HEK293T (cell line): ENCODE measurements around the gene AANAT.

Experiments
- CTCF ChIA-PET: fragments of 350-600 bp; formaldehyde crosslinking; extraction: SDS; loops from one replicate; lab custom pipeline; 2021; ENCODE audit warnings: antibody characterized with exemption, inconsistent platforms; lab: Yijun Ruan, JAX
- POLR2A ChIA-PET: fragments of 350-600 bp; formaldehyde crosslinking; extraction: SDS; loops from one replicate; lab custom pipeline; 2020; ENCODE audit warnings: antibody characterized with exemption, inconsistent platforms; lab: Yijun Ruan, JAX
- DNase-seq: peaks from one replicate; pipeline ENCODE4 v3.0.0; 2012; ENCODE audit warnings: mixed read lengths; ENCODE audit errors: extremely low spot score
- ARNT ChIP-seq: fragments of 450-650 bp; IDR thresholded peaks from 2 replicates; pipeline ENCODE4 v1.6.1; 2017; ENCODE audit warnings: mild to moderate bottlenecking
- BHLHE40 ChIP-seq: fragments of 450-650 bp; IDR thresholded peaks from 2 replicates; pipeline ENCODE4 v1.6.1; 2016; ENCODE audit warnings: mild to moderate bottlenecking, moderate library complexity, borderline replicate concordance
- CTBP1 ChIP-seq: fragments of 450-650 bp; IDR thresholded peaks from 2 replicates; pipeline ENCODE4 v1.6.1; 2016; ENCODE audit warnings: borderline replicate concordance
- ELF4 ChIP-seq: fragments of 450-650 bp; IDR thresholded peaks from 2 replicates; pipeline ENCODE4 v1.6.1; 2017; ENCODE audit warnings: antibody characterized with exemption
- FOXA1 ChIP-seq: fragments of 450-650 bp; IDR thresholded peaks from 2 replicates; pipeline ENCODE4 v1.6.1; 2016; ENCODE audit warnings: mild to moderate bottlenecking
- FOXK2 ChIP-seq: fragments of 450-650 bp; IDR thresholded peaks from 2 replicates; pipeline ENCODE4 v1.6.1; 2016; ENCODE audit warnings: mild to moderate bottlenecking
- FOXM1 ChIP-seq: fragments of 450-650 bp; IDR thresholded peaks from 2 replicates; pipeline ENCODE4 v1.6.1; 2017; ENCODE audit warnings: mild to moderate bottlenecking, borderline replicate concordance
- HDGF ChIP-seq: fragments of 450-650 bp; IDR thresholded peaks from 2 replicates; pipeline ENCODE4 v1.6.1; 2017; ENCODE audit warnings: antibody characterized with exemption, borderline replicate concordance
- L3MBTL2 ChIP-seq: fragments of 450-650 bp; conservative IDR thresholded peaks from 2 replicates; pipeline ENCODE4 v1.6.1; 2016; ENCODE audit warnings: mild to moderate bottlenecking
- LEF1 ChIP-seq: fragments of 450-650 bp; IDR thresholded peaks from 2 replicates; pipeline ENCODE4 v1.6.1; 2017; ENCODE audit warnings: mild to moderate bottlenecking, borderline replicate concordance
- NFRKB ChIP-seq: fragments of 450-650 bp; IDR thresholded peaks from 2 replicates; pipeline ENCODE4 v1.6.1; 2016; ENCODE audit warnings: mild to moderate bottlenecking, moderate library complexity
- PKNOX1 ChIP-seq: fragments of 450-650 bp; IDR thresholded peaks from 2 replicates; pipeline ENCODE4 v1.6.1; 2016
- SP1 ChIP-seq: fragments of 450-650 bp; IDR thresholded peaks from 2 replicates; pipeline ENCODE4 v1.6.1; 2017
- SUZ12 ChIP-seq: fragments of 450-650 bp; IDR thresholded peaks from 2 replicates; pipeline ENCODE4 v1.6.1; 2016; ENCODE audit warnings: mild to moderate bottlenecking
- TARDBP ChIP-seq: fragments of 450-650 bp; IDR thresholded peaks from 2 replicates; pipeline ENCODE4 v1.6.1; 2016
- ZNF384 ChIP-seq: fragments of 450-650 bp; IDR thresholded peaks from 2 replicates; pipeline ENCODE4 v1.6.1; 2016

The AANAT gene

GRCh38 chr17:76426853-76427252, 40.5 kb upstream of the AANAT start:
- CTCF ChIA-PET = no interaction called here
- POLR2A ChIA-PET = interaction anchor here (0.6 kb wide), 1 partner anchor 32 kb away, joined by 3 read pairs; no protein-coding TSS in a partner anchor
- DNase-seq = no peak
- TF ChIP-seq PKNOX1 (no peak), NFRKB (no peak), SUZ12 (no peak), LEF1 (no peak), FOXM1 (no peak)

GRCh38 chr17:76427501-76428231, 39.7 kb upstream of the AANAT start:
- POLR2A ChIA-PET = interaction anchor here (0.5 to 0.6 kb wide), 2 partner anchors 33 to 1409 kb away, joined by 3 read pairs; no protein-coding TSS in a partner anchor
- TF ChIP-seq CTBP1 (no peak), FOXK2 (no peak), BHLHE40 (no peak), NFRKB (no peak), FOXA1 (no peak), ZNF384 (no peak), SP1 (no peak), SUZ12 (no peak), L3MBTL2 (no peak), FOXM1 (no peak), ARNT (no peak), LEF1 (no peak), TARDBP (no peak), HDGF (no peak), ELF4 (no peak), PKNOX1 (no peak)
- DNase-seq = no peak
- CTCF ChIA-PET = interaction anchor here (0.6 to 1.4 kb wide), 2 partner anchors 17 to 32 kb away, joined by 3 read pairs; no protein-coding TSS in a partner anchor

GRCh38 chr17:76428511-76428910, 38.9 kb upstream of the AANAT start:
- ChIA-PET CTCF (interaction anchor here (1.4 kb wide), 1 partner anchor 31 kb away, joined by 3 read pairs; no protein-coding TSS in a partner anchor), POLR2A (interaction anchor here (0.5 kb wide), 1 partner anchor 1409 kb away, joined by 3 read pairs; no protein-coding TSS in a partner anchor)
- no peak for TF ChIP-seq PKNOX1
- DNase-seq = no peak

- CTCF ChIA-PET = interaction anchor here (0.6 to 0.7 kb wide), 2 partner anchors 66 to 80 kb away, joined by 3 read pairs; no protein-coding TSS in a partner anchor
Measured at GRCh38 chr17:76431509-76431908, 35.9 kb upstream of the AANAT start.

GRCh38 chr17:76432004-76432403, 35.4 kb upstream of the AANAT start:
- ChIA-PET POLR2A (interaction anchor here (0.7 kb wide), 1 partner anchor 17 kb away, joined by 3 read pairs; no protein-coding TSS in a partner anchor), CTCF (no interaction called here)
- no peak for TF ChIP-seq LEF1
- TF ChIP-seq FOXK2 = no peak
- TF ChIP-seq SUZ12 = no peak
- no peak for TF ChIP-seq ARNT
- TF ChIP-seq ELF4 = no peak
- no peak for TF ChIP-seq NFRKB
- no peak for TF ChIP-seq BHLHE40
- no peak for TF ChIP-seq CTBP1
- no peak for TF ChIP-seq FOXA1
- no peak for TF ChIP-seq L3MBTL2
- TF ChIP-seq TARDBP = no peak
- TF ChIP-seq FOXM1 = no peak
- no peak for TF ChIP-seq HDGF
- no peak for TF ChIP-seq SP1
- no peak for TF ChIP-seq ZNF384
- no peak for TF ChIP-seq PKNOX1
- DNase-seq = no peak

More at GRCh38 chr17:76431509-76431908, 35.9 kb upstream of the AANAT start:
- DNase-seq = no peak
- TF ChIP-seq FOXM1 (no peak), ZNF384 (no peak), NFRKB (no peak), ARNT (no peak), SUZ12 (no peak), ELF4 (no peak), BHLHE40 (no peak), SP1 (no peak), FOXK2 (no peak), PKNOX1 (no peak), L3MBTL2 (no peak), TARDBP (no peak), FOXA1 (no peak)
- POLR2A ChIA-PET = interaction anchor here (0.7 kb wide), 1 partner anchor 16 kb away, joined by 3 read pairs; no protein-coding TSS in a partner anchor
